ENCODE results near the gene GALNT13. TPM values are rescaled to one million over a fixed set of nuclear protein-coding genes. Genes with fewer than 3 reads are reported as not detected.

Gene GALNT13
- total and polyA plus RNA-seq, 12 donors, result 0.54 to 11.8 (median 3.1) TPM; not detected in 1

- no peak overlapping the region for H3K4me3 ChIP-seq
- H3K4me1 ChIP-seq (replicated peaks in 1 of 2), result no peaks in the 10 kb centered on the region
- TF ChIP-seq, protein P1, sequence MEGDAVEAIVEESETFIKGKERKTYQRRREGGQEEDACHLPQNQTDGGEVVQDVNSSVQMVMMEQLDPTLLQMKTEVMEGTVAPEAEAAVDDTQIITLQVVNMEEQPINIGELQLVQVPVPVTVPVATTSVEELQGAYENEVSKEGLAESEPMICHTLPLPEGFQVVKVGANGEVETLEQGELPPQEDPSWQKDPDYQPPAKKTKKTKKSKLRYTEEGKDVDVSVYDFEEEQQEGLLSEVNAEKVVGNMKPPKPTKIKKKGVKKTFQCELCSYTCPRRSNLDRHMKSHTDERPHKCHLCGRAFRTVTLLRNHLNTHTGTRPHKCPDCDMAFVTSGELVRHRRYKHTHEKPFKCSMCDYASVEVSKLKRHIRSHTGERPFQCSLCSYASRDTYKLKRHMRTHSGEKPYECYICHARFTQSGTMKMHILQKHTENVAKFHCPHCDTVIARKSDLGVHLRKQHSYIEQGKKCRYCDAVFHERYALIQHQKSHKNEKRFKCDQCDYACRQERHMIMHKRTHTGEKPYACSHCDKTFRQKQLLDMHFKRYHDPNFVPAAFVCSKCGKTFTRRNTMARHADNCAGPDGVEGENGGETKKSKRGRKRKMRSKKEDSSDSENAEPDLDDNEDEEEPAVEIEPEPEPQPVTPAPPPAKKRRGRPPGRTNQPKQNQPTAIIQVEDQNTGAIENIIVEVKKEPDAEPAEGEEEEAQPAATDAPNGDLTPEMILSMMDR (IDR thresholded peaks at IDR 0.05), result no peak
- no peaks in the 10 kb centered on the region for H3K9me3 ChIP-seq (replicated peaks in 1 of 3)
- no peaks in the 10 kb centered on the region for H3K27me3 ChIP-seq
- intact Hi-C loops (cut with DNase I), result no loop called here
- H3K36me3 ChIP-seq (replicated peaks in 1 of 2), result no peaks in the 10 kb centered on the region
- no peak for DNase-seq
- no peak overlapping the region for H3K27ac ChIP-seq
- WGBS, 4 donors, result 76 to 92% (median 84%) methylated on average over 2 of the region's 2 CpGs
These were observed 9.2 kb downstream of the GALNT13 start for GRCh38 chr2:153880926-153881325.

DNA sequence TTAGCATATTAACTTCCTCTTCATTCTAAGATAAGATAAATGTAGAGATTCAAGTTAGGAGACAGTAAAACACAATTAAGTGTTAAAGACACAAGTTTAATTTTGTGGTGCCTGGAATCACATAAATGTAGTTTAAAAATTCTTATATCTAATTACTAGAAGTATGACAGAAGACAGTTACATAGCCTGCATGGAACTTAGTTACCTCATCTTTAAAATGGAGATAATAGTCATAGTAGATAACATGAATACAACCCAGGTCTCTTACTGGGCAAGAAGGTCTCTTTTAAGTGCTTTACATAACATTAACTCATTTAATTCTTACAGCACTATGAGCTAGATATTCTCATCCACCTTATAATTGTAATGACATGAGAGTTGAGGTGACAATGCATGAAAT, 15.1 kb downstream of the GALNT13 start:
- no peaks in the 10 kb centered on the region for H3K27me3 ChIP-seq
- intact Hi-C loops (cut with DNase I), result no loop called here
- H3K4me3 ChIP-seq, result no peak overlapping the region
- H3K36me3 ChIP-seq (replicated peaks in 1 of 2), result no peaks in the 10 kb centered on the region
- peaks cover 0 to 5% of the 10 kb centered on the region in 2 donors for H3K4me1 ChIP-seq (replicated peaks in 1 of 2)
- no peaks in the 10 kb centered on the region for H3K9me3 ChIP-seq (replicated peaks in 1 of 3)
- no peak for DNase-seq
- TF ChIP-seq POLR2A (IDR thresholded peaks at IDR 0.05), result no peak
- TF ChIP-seq, protein P1 (IDR thresholded peaks at IDR 0.05), result no peak
- H3K27ac ChIP-seq, result no peak overlapping the region

DNA sequence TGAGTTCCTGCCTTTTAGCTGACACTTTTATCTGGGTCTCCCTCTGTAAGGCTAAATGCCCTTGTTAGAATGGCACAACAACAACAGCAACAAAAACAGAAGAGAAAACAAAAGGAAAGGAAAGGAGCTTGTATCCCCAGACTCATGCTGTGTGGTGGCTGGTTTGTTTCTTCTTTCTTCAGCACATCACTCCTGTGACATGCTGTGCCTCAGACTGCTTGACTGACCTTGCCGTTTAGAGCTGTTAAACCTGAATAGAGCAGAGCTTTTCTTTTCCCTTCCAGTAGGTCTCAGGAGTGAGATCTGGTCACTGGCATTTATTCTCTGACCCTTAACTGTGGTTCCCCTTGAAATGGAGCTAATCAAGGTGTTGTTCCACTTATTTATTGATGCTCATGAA, 18.9 kb downstream of the GALNT13 start:
- intact Hi-C loops (cut with DNase I), result no loop called here
- no peaks in the 10 kb centered on the region for H3K9me3 ChIP-seq (replicated peaks in 1 of 3)

DNA sequence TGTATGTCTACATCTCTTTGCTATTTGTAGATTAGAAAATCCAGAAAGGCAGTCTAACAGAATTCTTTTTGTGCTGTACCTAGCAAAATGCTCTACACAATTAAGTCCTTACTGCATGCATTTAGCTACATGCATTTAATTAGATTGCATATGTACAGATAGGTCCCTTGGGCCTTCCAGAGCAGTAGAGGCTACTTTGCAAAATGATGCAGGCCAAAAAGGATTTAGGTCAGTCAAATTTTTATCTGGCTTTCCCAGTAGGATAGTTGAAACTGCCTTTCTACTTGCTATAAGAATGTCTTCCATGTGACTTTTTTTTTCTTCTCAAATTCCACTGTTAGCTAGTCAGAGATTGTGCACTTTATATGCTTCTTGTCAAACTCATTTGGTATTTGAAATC, 19.3 kb downstream of the GALNT13 start:
- Histone ChIP-seq H3K4me3 (no peak overlapping the region), H3K27me3 (no peaks in the 10 kb centered on the region), H3K27ac (no peak overlapping the region), H3K36me3 (replicated peaks in 1 of 2) (no peaks in the 10 kb centered on the region), H3K9me3 (replicated peaks in 1 of 3) (no peaks in the 10 kb centered on the region), H3K4me1 (replicated peaks in 1 of 2) (peaks cover 0 to 5% of the 10 kb centered on the region in 2 donors)
- intact Hi-C loops (cut with DNase I), result no loop called here
- TF ChIP-seq POLR2A (IDR thresholded peaks at IDR 0.05), result no peak
- TF ChIP-seq, protein P1 (IDR thresholded peaks at IDR 0.05), result no peak
- no peak for DNase-seq

More for the DNA sequence above, 18.9 kb downstream of the GALNT13 start:
- no peaks in the 10 kb centered on the region for H3K36me3 ChIP-seq (replicated peaks in 1 of 2)
- H3K27ac ChIP-seq, result no peak overlapping the region
- peaks cover 0 to 5% of the 10 kb centered on the region in 2 donors for H3K4me1 ChIP-seq (replicated peaks in 1 of 2)
- DNase-seq, result no peak
- WGBS, 4 donors, result 0 to 21% (median 9%) methylated on average over 1 of the region's 1 CpG
- no peak overlapping the region for H3K4me3 ChIP-seq
- TF ChIP-seq, protein P1 (IDR thresholded peaks at IDR 0.05), result no peak
- no peak for TF ChIP-seq POLR2A (IDR thresholded peaks at IDR 0.05)
- no peaks in the 10 kb centered on the region for H3K27me3 ChIP-seq

Data from adrenal gland (tissue), 12 donors.